Kidney epithelial cell (primary cell): ENCODE data around the gene RIN3. TPM values are rescaled to one million over a fixed set of nuclear protein-coding genes. Genes with fewer than 3 reads are reported as not detected.

Experiments
- DNase-seq: peaks from one replicate; pipeline ENCODE4 v3.0.0-alpha.2; 2010; ENCODE audit warnings: low read depth
- H3K27me3 ChIP-seq: 2 replicates; pipeline ENCODE4 v1.6.0; 2011; ENCODE audit warnings: low read length; ENCODE audit not compliant: control insufficient read depth, insufficient read depth
- H3K36me3 ChIP-seq: 2 replicates; pipeline ENCODE4 v1.5.1; 2011; ENCODE audit warnings: low read length; ENCODE audit not compliant: control insufficient read depth, insufficient read depth
- H3K4me3 ChIP-seq: 2 replicates; pipeline ENCODE4 v1.5.1; 2011; ENCODE audit warnings: low read depth, mild to moderate bottlenecking, control low read depth, low read length
- CTCF ChIP-seq: IDR thresholded peaks from 2 replicates; pipeline ENCODE4 v1.5.1; 2011; ENCODE audit warnings: mild to moderate bottlenecking, moderate library complexity, low read length, control low read depth, inconsistent platforms; ENCODE audit not compliant: insufficient read depth, poor library complexity, severe bottlenecking
- total RNA-seq: library from RNA; depleted of rRNA; stranded (reverse); fragments of >200 nt; gene quantifications from 2 replicates; pipeline ENCODE4 v1.2.3, GENCODE V29; 2015

Gene RIN3
- total RNA-seq, 1 donor from 2014 or later: 6.0 TPM

GRCh38 chr14:92668276-92668973 lies 154.8 kb downstream of the RIN3 start:
- no peak for DNase-seq
- Histone ChIP-seq H3K4me3 (no peak overlapping the region), H3K27me3 (no peaks in the 10 kb centered on the region), H3K36me3 (no peaks in the 10 kb centered on the region)
- TF ChIP-seq CTCF: no peak

- H3K36me3 ChIP-seq: no peaks in the 10 kb centered on the region
- no peak overlapping the region for H3K4me3 ChIP-seq
- TF ChIP-seq CTCF: no peak
- no peak for DNase-seq
- no peaks in the 10 kb centered on the region for H3K27me3 ChIP-seq
Measured at GRCh38 chr14:92670160-92670559, 156.6 kb downstream of the RIN3 start.

- Histone ChIP-seq H3K27me3 (no peaks in the 10 kb centered on the region), H3K36me3 (no peaks in the 10 kb centered on the region), H3K4me3 (no peak overlapping the region)
- DNase-seq: no peak
- TF ChIP-seq CTCF: no peak
Measured at GRCh38 chr14:92670643-92671366, 157.2 kb downstream of the RIN3 start.

- DNase-seq: no peak
- Histone ChIP-seq H3K36me3 (no peaks in the 10 kb centered on the region), H3K27me3 (no peaks in the 10 kb centered on the region), H3K4me3 (no peak overlapping the region)
- no peak for TF ChIP-seq CTCF
Measured at GRCh38 chr14:92673601-92674150, 160.1 kb downstream of the RIN3 start.

- Histone ChIP-seq H3K4me3 (no peak overlapping the region), H3K27me3 (no peaks in the 10 kb centered on the region), H3K36me3 (no peaks in the 10 kb centered on the region)
- no peak for TF ChIP-seq CTCF
- DNase-seq: no peak
Measured at GRCh38 chr14:92675421-92675820, 161.8 kb downstream of the RIN3 start.
